ENCODE results near the gene MKX.

GRCh38 chr10:27742195-27743011 lies 3.2 kb downstream of the MKX start:
- TF ChIP-seq CTCF (IDR thresholded peaks at IDR 0.05) (peak; percentile 79 to 87 (median 84)), POLR2A (IDR thresholded peaks at IDR 0.05) (peak; percentile 66)

All from right lobe of liver (tissue), 4 donors.